T-helper 2 cell treated with Interferon-gamma antibody and Interleukin-4, amounts not matched to agents 5 μg/mL and 100 μg/mL, for 36 hours (primary cell): ENCODE results near the gene RUFY4.
"Not testable (repeated sequence)": the region's sequence is repeated elsewhere in the genome, so short reads cannot be mapped to it uniquely, and the experiment has no call there.

Source experiments
- DNase-seq: peaks from one replicate; pipeline ENCODE4 v3.0.0; 2021; ENCODE audit warnings: low spot score
- H3K27ac Mint-ChIP-seq: one replicate; pipeline ENCODE4 v1.8.0; 2021; ENCODE audit warnings: mild to moderate bottlenecking, mixed read lengths
- H3K27me3 Mint-ChIP-seq: one replicate; pipeline ENCODE4 v1.8.0; 2021; ENCODE audit warnings: low read depth, mixed read lengths
- H3K36me3 Mint-ChIP-seq: one replicate; pipeline ENCODE4 v1.8.0; 2021; ENCODE audit warnings: low read depth, mixed read lengths
- H3K4me1 Mint-ChIP-seq: one replicate; pipeline ENCODE4 v1.8.0; 2021; ENCODE audit warnings: low read depth, mixed read lengths
- H3K4me3 Mint-ChIP-seq: one replicate; pipeline ENCODE4 v1.8.0; 2022; ENCODE audit warnings: mild to moderate bottlenecking, moderate library complexity, mixed read lengths
- H3K9me3 Mint-ChIP-seq: one replicate; pipeline ENCODE4 v1.8.0; 2021; ENCODE audit warnings: mixed read lengths

The RUFY4 gene

GRCh38 chr2:218108834-218109233, 39.8 kb downstream of the RUFY4 start:
- not testable (repeated sequence) for H3K9me3 Mint-ChIP-seq, H3K36me3 Mint-ChIP-seq, H3K27ac Mint-ChIP-seq, DNase-seq, H3K4me1 Mint-ChIP-seq, H3K4me3 Mint-ChIP-seq
- peaks cover 26% of the 10 kb centered on the region for H3K27me3 Mint-ChIP-seq

GRCh38 chr2:218121789-218122188, 52.7 kb downstream of the RUFY4 start:
- H3K27me3 Mint-ChIP-seq, DNase-seq, H3K4me3 Mint-ChIP-seq, H3K4me1 Mint-ChIP-seq, H3K36me3 Mint-ChIP-seq, H3K27ac Mint-ChIP-seq: not testable (repeated sequence)
- H3K9me3 Mint-ChIP-seq = peaks cover 18% of the 10 kb centered on the region

- H3K36me3 Mint-ChIP-seq, H3K27ac Mint-ChIP-seq, DNase-seq, H3K4me1 Mint-ChIP-seq, H3K27me3 Mint-ChIP-seq, H3K4me3 Mint-ChIP-seq: not testable (repeated sequence)
- H3K9me3 Mint-ChIP-seq = peaks cover 13% of the 10 kb centered on the region
Measured at GRCh38 chr2:218122286-218122685, 53.2 kb downstream of the RUFY4 start.

GRCh38 chr2:218123986-218124385, 54.9 kb downstream of the RUFY4 start:
- no peak for DNase-seq
- Mint-ChIP-seq H3K9me3 (peaks cover 7% of the 10 kb centered on the region), H3K36me3 (no peaks in the 10 kb centered on the region), H3K4me3 (no peak overlapping the region), H3K27ac (no peak overlapping the region), H3K4me1 (peaks cover 9% of the 10 kb centered on the region), H3K27me3 (peaks cover 12% of the 10 kb centered on the region)

- Mint-ChIP-seq H3K36me3 (no peaks in the 10 kb centered on the region), H3K27me3 (peaks cover 12% of the 10 kb centered on the region), H3K4me3 (no peak overlapping the region)
Measured at GRCh38 chr2:218125095-218125494, 56.0 kb downstream of the RUFY4 start.

GRCh38 chr2:218125626-218126080, 56.6 kb downstream of the RUFY4 start, which contains the start of gene CXCR2:
Gene CXCR2 (plus strand): TSS chr2:218126028. CDS start chr2:218134802, 8,774 bp downstream.
- no peak for DNase-seq
- Mint-ChIP-seq H3K9me3 (peaks cover 7% of the 10 kb centered on the region), H3K27ac (peak within 1 kb of the TSS; percentile 44), H3K36me3 (no peaks in the 10 kb centered on the region), H3K4me3 (peak within 1 kb of the TSS; percentile 72), H3K27me3 (peaks cover 12% of the 10 kb centered on the region), H3K4me1 (peaks cover 9% of the 10 kb centered on the region)

More at GRCh38 chr2:218125095-218125494, 56.0 kb downstream of the RUFY4 start:
- peaks cover 7% of the 10 kb centered on the region for H3K9me3 Mint-ChIP-seq
- DNase-seq = no peak
- H3K4me1 Mint-ChIP-seq = peaks cover 9% of the 10 kb centered on the region
- no peak overlapping the region for H3K27ac Mint-ChIP-seq

- Mint-ChIP-seq H3K27ac (no peak overlapping the region), H3K36me3 (no peaks in the 10 kb centered on the region), H3K9me3 (no peaks in the 10 kb centered on the region), H3K4me1 (peaks cover 9% of the 10 kb centered on the region), H3K4me3 (no peak overlapping the region), H3K27me3 (peaks cover 8% of the 10 kb centered on the region)
- no peak for DNase-seq
Measured at GRCh38 chr2:218127929-218128455, 58.9 kb downstream of the RUFY4 start.

GRCh38 chr2:218128781-218129457, 59.9 kb downstream of the RUFY4 start:
- H3K4me1 Mint-ChIP-seq = peaks cover 9% of the 10 kb centered on the region
- no peak overlapping the region for H3K4me3 Mint-ChIP-seq
- no peaks in the 10 kb centered on the region for H3K9me3 Mint-ChIP-seq
- H3K36me3 Mint-ChIP-seq = no peaks in the 10 kb centered on the region
- peaks cover 7% of the 10 kb centered on the region for H3K27me3 Mint-ChIP-seq
- H3K27ac Mint-ChIP-seq = no peak overlapping the region
- DNase-seq = no peak

GRCh38 chr2:218129458-218130135, 60.5 kb downstream of the RUFY4 start:
- no peaks in the 10 kb centered on the region for H3K36me3 Mint-ChIP-seq
- H3K9me3 Mint-ChIP-seq = no peaks in the 10 kb centered on the region
- H3K27me3 Mint-ChIP-seq = peaks cover 7% of the 10 kb centered on the region
- H3K4me1 Mint-ChIP-seq = peaks cover 9% of the 10 kb centered on the region
- H3K4me3 Mint-ChIP-seq = no peak overlapping the region
- no peak for DNase-seq
- no peak overlapping the region for H3K27ac Mint-ChIP-seq

- Mint-ChIP-seq H3K4me3 (no peak overlapping the region), H3K4me1 (peaks cover 8% of the 10 kb centered on the region), H3K36me3 (no peaks in the 10 kb centered on the region), H3K9me3 (no peaks in the 10 kb centered on the region), H3K27me3 (peaks cover 7% of the 10 kb centered on the region), H3K27ac (no peak overlapping the region)
- DNase-seq = no peak
Measured at GRCh38 chr2:218130377-218130776, 61.3 kb downstream of the RUFY4 start.

GRCh38 chr2:218130822-218131221, 61.8 kb downstream of the RUFY4 start:
- H3K27ac Mint-ChIP-seq = no peak overlapping the region
- H3K9me3 Mint-ChIP-seq = no peaks in the 10 kb centered on the region
- DNase-seq = no peak
- no peak overlapping the region for H3K4me3 Mint-ChIP-seq
- peaks cover 4% of the 10 kb centered on the region for H3K4me1 Mint-ChIP-seq
- peaks cover 5% of the 10 kb centered on the region for H3K27me3 Mint-ChIP-seq
- H3K36me3 Mint-ChIP-seq = no peaks in the 10 kb centered on the region

- no peak overlapping the region for H3K4me3 Mint-ChIP-seq
- no peaks in the 10 kb centered on the region for H3K36me3 Mint-ChIP-seq
- no peaks in the 10 kb centered on the region for H3K4me1 Mint-ChIP-seq
- H3K9me3 Mint-ChIP-seq = no peaks in the 10 kb centered on the region
- no peak for DNase-seq
- H3K27ac Mint-ChIP-seq = no peak overlapping the region
- peaks cover 29% of the 10 kb centered on the region for H3K27me3 Mint-ChIP-seq
Measured at GRCh38 chr2:218137514-218137913, 68.5 kb downstream of the RUFY4 start.

- no peaks in the 10 kb centered on the region for H3K36me3 Mint-ChIP-seq
- DNase-seq = no peak
- no peaks in the 10 kb centered on the region for H3K4me1 Mint-ChIP-seq
- H3K4me3 Mint-ChIP-seq = no peak overlapping the region
- no peak overlapping the region for H3K27ac Mint-ChIP-seq
- H3K27me3 Mint-ChIP-seq = peaks cover 27% of the 10 kb centered on the region
- no peaks in the 10 kb centered on the region for H3K9me3 Mint-ChIP-seq
Measured at GRCh38 chr2:218138047-218138446, 69.0 kb downstream of the RUFY4 start.
